Parathyroid adenoma (tissue), 2 donors: ENCODE results near the gene UTRN.

Experiments used
- H2AFZ ChIP-seq: fragments of 300-600 bp; sonication (generic); one replicate; pipeline ENCODE4 v1.7.0; 2017; ENCODE audit warnings: antibody characterized with exemption, mild to moderate bottlenecking
- H3K27ac ChIP-seq: fragments of 300-600 bp; sonication (generic); one replicate; pipeline ENCODE4 v1.7.0; 2017
- H3K27me3 ChIP-seq: fragments of 300-600 bp; sonication (generic); one replicate; pipeline ENCODE4 v1.7.0; 2017; ENCODE audit warnings: low read length; ENCODE audit not compliant: control insufficient read depth, insufficient read depth
- H3K36me3 ChIP-seq: fragments of 300-600 bp; sonication (generic); one replicate; pipeline ENCODE4 v1.7.0; 2017; ENCODE audit warnings: low read length; ENCODE audit not compliant: control insufficient read depth, insufficient read depth
- H3K4me1 ChIP-seq: fragments of 300-600 bp; sonication (generic); one replicate; pipeline ENCODE4 v1.7.0; 2017; ENCODE audit warnings: control low read depth
- H3K4me2 ChIP-seq: fragments of 300-600 bp; sonication (generic); one replicate; pipeline ENCODE4 v1.7.0; 2017; ENCODE audit warnings: low read length
- H3K4me3 ChIP-seq: fragments of 300-600 bp; sonication (generic); one replicate; pipeline ENCODE4 v1.7.0; 2017; ENCODE audit warnings: low read depth, low read length
- H3K79me2 ChIP-seq: fragments of 300-600 bp; sonication (generic); one replicate; pipeline ENCODE4 v1.7.0; 2017; ENCODE audit warnings: control low read depth
- H3K9ac ChIP-seq: fragments of 300-600 bp; sonication (generic); one replicate; pipeline ENCODE4 v1.7.0; 2017; ENCODE audit warnings: mild to moderate bottlenecking
- H3K9me3 ChIP-seq: fragments of 300-600 bp; sonication (generic); one replicate; pipeline ENCODE4 v1.7.0; 2017; ENCODE audit warnings: low read length; ENCODE audit not compliant: control insufficient read depth
- CTCF ChIP-seq: fragments of 300-600 bp; sonication (generic); IDR thresholded peaks from one replicate; pipeline ENCODE4 v1.7.0; 2017; ENCODE audit warnings: antibody characterized with exemption, mild to moderate bottlenecking
- donor health status: primary hyperparathyroidism.

The UTRN gene

GRCh38 chr6:144315981-144316861 lies 31.1 kb downstream of the UTRN start:
- Histone ChIP-seq H2AFZ (no peak overlapping the region), H3K27ac (no peak overlapping the region), H3K36me3 (no peaks in the 10 kb centered on the region), H3K4me3 (no peak overlapping the region), H3K27me3 (no peaks in the 10 kb centered on the region), H3K4me2 (no peak overlapping the region), H3K79me2 (peaks cover 28% of the 10 kb centered on the region), H3K9me3 (no peaks in the 10 kb centered on the region), H3K4me1 (peaks cover 14% of the 10 kb centered on the region), H3K9ac (no peak overlapping the region)
- no peak for TF ChIP-seq CTCF

GRCh38 chr6:144316862-144317195 lies 31.7 kb downstream of the UTRN start:
- Histone ChIP-seq H3K27me3 (no peaks in the 10 kb centered on the region), H3K27ac (no peak overlapping the region), H3K4me3 (no peak overlapping the region), H3K9ac (no peak overlapping the region), H3K36me3 (no peaks in the 10 kb centered on the region), H3K4me2 (no peak overlapping the region), H2AFZ (no peak overlapping the region), H3K79me2 (peaks cover 24% of the 10 kb centered on the region), H3K4me1 (peaks cover 14% of the 10 kb centered on the region), H3K9me3 (no peaks in the 10 kb centered on the region)
- TF ChIP-seq CTCF = no peak

GRCh38 chr6:144317736-144318135 lies 32.6 kb downstream of the UTRN start:
- no peak for TF ChIP-seq CTCF
- no peaks in the 10 kb centered on the region for H3K36me3 ChIP-seq
- no peak overlapping the region for H3K4me3 ChIP-seq
- no peak overlapping the region for H3K4me2 ChIP-seq
- H3K9ac ChIP-seq = no peak overlapping the region
- H2AFZ ChIP-seq = no peak overlapping the region
- H3K79me2 ChIP-seq = peaks cover 21% of the 10 kb centered on the region
- no peak overlapping the region for H3K27ac ChIP-seq
- peaks cover 14% of the 10 kb centered on the region for H3K4me1 ChIP-seq
- H3K27me3 ChIP-seq = no peaks in the 10 kb centered on the region
- no peaks in the 10 kb centered on the region for H3K9me3 ChIP-seq

- TF ChIP-seq CTCF = no peak
- H3K27ac ChIP-seq = no peak overlapping the region
Observed at GRCh38 chr6:144319211-144319610, 34.1 kb downstream of the UTRN start.

GRCh38 chr6:144320741-144321140 lies 35.6 kb downstream of the UTRN start:
- no peaks in the 10 kb centered on the region for H3K36me3 ChIP-seq
- no peak overlapping the region for H3K4me3 ChIP-seq
- no peak overlapping the region for H3K4me2 ChIP-seq
- no peak overlapping the region for H3K27ac ChIP-seq
- no peaks in the 10 kb centered on the region for H3K9me3 ChIP-seq
- no peak for TF ChIP-seq CTCF
- H3K9ac ChIP-seq = no peak overlapping the region
- no peak overlapping the region for H2AFZ ChIP-seq
- peaks cover 8% of the 10 kb centered on the region for H3K4me1 ChIP-seq
- H3K79me2 ChIP-seq = peaks cover 15% of the 10 kb centered on the region
- H3K27me3 ChIP-seq = no peaks in the 10 kb centered on the region

More at GRCh38 chr6:144319211-144319610, 34.1 kb downstream of the UTRN start:
- no peaks in the 10 kb centered on the region for H3K9me3 ChIP-seq
- no peak overlapping the region for H3K9ac ChIP-seq
- H3K4me3 ChIP-seq = no peak overlapping the region
- H3K4me2 ChIP-seq = no peak overlapping the region
- H3K27me3 ChIP-seq = no peaks in the 10 kb centered on the region
- peaks cover 12% of the 10 kb centered on the region for H3K4me1 ChIP-seq
- H2AFZ ChIP-seq = no peak overlapping the region
- H3K36me3 ChIP-seq = no peaks in the 10 kb centered on the region
- peaks cover 19% of the 10 kb centered on the region for H3K79me2 ChIP-seq
